GM12878 (cell line): ENCODE data around the gene SLCO4A1. TPM values are rescaled to one million over a fixed set of nuclear protein-coding genes. Genes with fewer than 3 reads are reported as not detected.
A peak's percentile ranks its signal among the peaks of the same experiment; 100 is the strongest.

Experiments used
- BMI1 ChIP-seq: fragments of 450-650 bp; IDR thresholded peaks from 2 replicates; pipeline ENCODE4 v1.6.1; 2016; ENCODE audit warnings: mild to moderate bottlenecking, moderate library complexity, borderline replicate concordance
- ETV6 ChIP-seq, 2 experiments: fragments of 450-650 bp in 1 of 2; IDR thresholded peaks in 1 of 2; conservative IDR thresholded peaks in 1 of 2; 2 replicates each; pipeline ENCODE4 v1.6.1; 2014; ENCODE audit warnings: antibody characterized with exemption in 1 of 2, borderline replicate concordance in 1 of 2, low read depth in 1 of 2, mild to moderate bottlenecking in 1 of 2, moderate library complexity in 1 of 2
- GATAD2B ChIP-seq: fragments of 450-650 bp; conservative IDR thresholded peaks from 2 replicates; pipeline ENCODE4 v1.6.1; 2017; ENCODE audit warnings: low read depth, mild to moderate bottlenecking, moderate library complexity
- NFXL1 ChIP-seq: fragments of 450-650 bp; IDR thresholded peaks from 2 replicates; pipeline ENCODE4 v1.6.1; 2017; ENCODE audit warnings: antibody characterized with exemption, mild to moderate bottlenecking, borderline replicate concordance
- POLR2A ChIP-seq: IDR thresholded peaks from 2 replicates; pipeline ENCODE4 v1.6.1; 2011; ENCODE audit warnings: low read depth, mild to moderate bottlenecking, low read length
- POLR2AphosphoS5 ChIP-seq: IDR thresholded peaks from 2 replicates; pipeline ENCODE4 v1.6.1; 2011; ENCODE audit warnings: mild to moderate bottlenecking, low read length, inconsistent platforms
- RELA ChIP-seq: fragments of 450-650 bp; IDR thresholded peaks from 2 replicates; pipeline ENCODE4 v1.8.0; 2014; ENCODE audit warnings: borderline replicate concordance; ENCODE audit not compliant: partially characterized antibody
- SRF ChIP-seq, 2 experiments: IDR thresholded peaks; 2 replicates each; pipeline ENCODE4 v1.6.1; 2011; ENCODE audit warnings: low read depth in 2 of 2, low read length in 2 of 2, mild to moderate bottlenecking in 1 of 2, moderate library complexity in 1 of 2
- YY1 ChIP-seq: IDR thresholded peaks from 2 replicates; pipeline ENCODE4 v1.6.1; 2011; ENCODE audit warnings: low read depth, mild to moderate bottlenecking, low read length
- ZNF622 ChIP-seq: fragments of 450-650 bp; IDR thresholded peaks from 2 replicates; pipeline ENCODE4 v1.6.1; 2017; ENCODE audit warnings: mild to moderate bottlenecking, inconsistent platforms
- polyA plus RNA-seq, 11 experiments: library from polyadenylated mRNA; depleted of rRNA in 4 of 11; unstranded in 6 of 11; stranded (reverse) in 5 of 11; fragments of >200 nt; fragmentation: Nextera tagmentation in 4 of 11; fragmentation: Illumina TruSeq in 1 of 11; extraction: Ambion mirVana in 4 of 11; extraction: Trizol in 1 of 11; gene quantifications; 1 replicate in 1 of 11; 2 replicates in 10 of 11; pipeline versions ENCODE4 v1.2.1 to v1.2.3, GENCODE V29; 2011 to 2016; ENCODE audit warnings: inconsistent platforms in 2 of 11, missing spikeins in 2 of 11, low read depth in 1 of 11
- total RNA-seq, 4 experiments: library from RNA; depleted of rRNA in 3 of 4; stranded (reverse); fragments of >200 nt in 3 of 4; fragmentation: Illumina TruSeq in 1 of 4; extraction: Trizol in 1 of 4; gene quantifications; 2 replicates each; pipeline versions ENCODE4 v1.2.1 to v1.2.3, GENCODE V29; 2013 to 2021
- TF ChIP-seq, protein P1 (sequence below): IDR thresholded peaks from 2 replicates; pipeline ENCODE4 v1.6.1; 2012; ENCODE audit warnings: low read depth, low read length, improper control_type of control experiment
- TF ChIP-seq, protein P2 (sequence below): IDR thresholded peaks from 2 replicates; pipeline ENCODE4 v1.6.1; 2012; ENCODE audit warnings: low read depth, low read length, improper control_type of control experiment
- TF ChIP-seq, protein P3 (sequence below): fragments of 450-650 bp; IDR thresholded peaks from 2 replicates; pipeline ENCODE4 v1.6.1; 2018; ENCODE audit warnings: mild to moderate bottlenecking, low read depth, moderate library complexity; ENCODE audit not compliant: partially characterized antibody
- TF ChIP-seq, protein P4 (sequence below): fragments of 450-650 bp; IDR thresholded peaks from 2 replicates; pipeline ENCODE4 v1.6.1; 2016; ENCODE audit warnings: mild to moderate bottlenecking, moderate library complexity, borderline replicate concordance
- TF ChIP-seq, protein P5 (sequence below): fragments of 450-650 bp; IDR thresholded peaks from 2 replicates; pipeline ENCODE4 v1.6.1; 2017; ENCODE audit warnings: mild to moderate bottlenecking, low read depth, inconsistent platforms; ENCODE audit not compliant: poor library complexity, severe bottlenecking
- TF ChIP-seq, protein P6 (sequence below): IDR thresholded peaks from 2 replicates; pipeline ENCODE4 v1.6.1; 2011; ENCODE audit warnings: borderline replicate concordance, low read depth, mild to moderate bottlenecking, moderate library complexity, low read length; ENCODE audit not compliant: insufficient read depth, poor library complexity, severe bottlenecking

Gene SLCO4A1
- total and polyA plus RNA-seq, 10 of the 15 experiments (the other 5 are each of a cell fraction or from before 2014, with no cell fraction given), result 2.1 to 30.7 (median 12.0) TPM

DNA sequence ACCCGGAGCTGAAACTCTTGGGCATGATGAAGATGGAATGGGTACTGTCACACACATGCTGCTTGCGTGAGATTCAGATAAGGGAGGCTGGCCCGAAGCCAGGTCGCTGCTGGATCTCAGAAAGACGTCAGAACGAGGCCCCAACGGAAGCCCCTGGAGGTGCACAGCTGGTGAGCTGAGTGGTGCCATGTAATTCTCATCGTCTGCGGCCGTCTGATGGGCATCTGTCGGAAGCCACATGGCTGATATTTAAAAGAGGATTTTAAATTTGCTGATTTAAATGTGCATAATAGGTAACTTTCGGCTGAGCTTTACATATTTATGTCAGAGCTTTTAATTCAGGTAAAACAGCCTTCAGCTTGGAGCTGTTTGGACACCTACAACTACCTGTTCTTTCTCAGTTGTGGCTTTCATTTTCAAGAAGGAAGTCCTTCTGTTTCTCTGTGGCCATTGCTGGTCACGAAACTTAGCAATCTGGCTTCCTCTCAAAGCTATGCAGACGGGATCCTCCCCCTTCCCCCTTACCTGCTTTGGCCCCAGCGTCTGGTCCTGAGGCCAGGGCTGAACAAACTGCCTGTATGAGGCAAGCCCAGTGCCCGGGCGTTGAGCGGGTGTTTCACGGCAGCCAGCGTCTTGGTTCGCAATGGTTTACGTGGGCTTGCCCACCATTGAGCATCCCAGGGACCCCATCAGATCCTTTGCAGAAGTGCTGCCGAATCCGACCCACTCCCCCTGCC, 9.2 kb downstream of the SLCO4A1 start (continued):
- TF ChIP-seq, protein P1, sequence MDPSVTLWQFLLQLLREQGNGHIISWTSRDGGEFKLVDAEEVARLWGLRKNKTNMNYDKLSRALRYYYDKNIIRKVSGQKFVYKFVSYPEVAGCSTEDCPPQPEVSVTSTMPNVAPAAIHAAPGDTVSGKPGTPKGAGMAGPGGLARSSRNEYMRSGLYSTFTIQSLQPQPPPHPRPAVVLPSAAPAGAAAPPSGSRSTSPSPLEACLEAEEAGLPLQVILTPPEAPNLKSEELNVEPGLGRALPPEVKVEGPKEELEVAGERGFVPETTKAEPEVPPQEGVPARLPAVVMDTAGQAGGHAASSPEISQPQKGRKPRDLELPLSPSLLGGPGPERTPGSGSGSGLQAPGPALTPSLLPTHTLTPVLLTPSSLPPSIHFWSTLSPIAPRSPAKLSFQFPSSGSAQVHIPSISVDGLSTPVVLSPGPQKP, result no peak; the same call in 1 of the 2 replicates
- no peak for TF ChIP-seq SRF (IDR thresholded peaks at IDR 0.05; ENCODE audit: low read depth in 2 of 2, low read length in 2 of 2)
- TF ChIP-seq, protein P2, sequence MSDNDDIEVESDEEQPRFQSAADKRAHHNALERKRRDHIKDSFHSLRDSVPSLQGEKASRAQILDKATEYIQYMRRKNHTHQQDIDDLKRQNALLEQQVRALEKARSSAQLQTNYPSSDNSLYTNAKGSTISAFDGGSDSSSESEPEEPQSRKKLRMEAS, result no peak
- TF ChIP-seq POLR2AphosphoS5, result peak; percentile 63; the same call in 1 of the 2 replicates
- peak; percentile 42; the same call in 1 of the 2 replicates for TF ChIP-seq YY1
- TF ChIP-seq, protein P3, sequence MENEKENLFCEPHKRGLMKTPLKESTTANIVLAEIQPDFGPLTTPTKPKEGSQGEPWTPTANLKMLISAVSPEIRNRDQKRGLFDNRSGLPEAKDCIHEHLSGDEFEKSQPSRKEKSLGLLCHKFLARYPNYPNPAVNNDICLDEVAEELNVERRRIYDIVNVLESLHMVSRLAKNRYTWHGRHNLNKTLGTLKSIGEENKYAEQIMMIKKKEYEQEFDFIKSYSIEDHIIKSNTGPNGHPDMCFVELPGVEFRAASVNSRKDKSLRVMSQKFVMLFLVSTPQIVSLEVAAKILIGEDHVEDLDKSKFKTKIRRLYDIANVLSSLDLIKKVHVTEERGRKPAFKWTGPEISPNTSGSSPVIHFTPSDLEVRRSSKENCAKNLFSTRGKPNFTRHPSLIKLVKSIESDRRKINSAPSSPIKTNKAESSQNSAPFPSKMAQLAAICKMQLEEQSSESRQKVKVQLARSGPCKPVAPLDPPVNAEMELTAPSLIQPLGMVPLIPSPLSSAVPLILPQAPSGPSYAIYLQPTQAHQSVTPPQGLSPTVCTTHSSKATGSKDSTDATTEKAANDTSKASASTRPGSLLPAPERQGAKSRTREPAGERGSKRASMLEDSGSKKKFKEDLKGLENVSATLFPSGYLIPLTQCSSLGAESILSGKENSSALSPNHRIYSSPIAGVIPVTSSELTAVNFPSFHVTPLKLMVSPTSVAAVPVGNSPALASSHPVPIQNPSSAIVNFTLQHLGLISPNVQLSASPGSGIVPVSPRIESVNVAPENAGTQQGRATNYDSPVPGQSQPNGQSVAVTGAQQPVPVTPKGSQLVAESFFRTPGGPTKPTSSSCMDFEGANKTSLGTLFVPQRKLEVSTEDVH, result no peak
- TF ChIP-seq, protein P4, sequence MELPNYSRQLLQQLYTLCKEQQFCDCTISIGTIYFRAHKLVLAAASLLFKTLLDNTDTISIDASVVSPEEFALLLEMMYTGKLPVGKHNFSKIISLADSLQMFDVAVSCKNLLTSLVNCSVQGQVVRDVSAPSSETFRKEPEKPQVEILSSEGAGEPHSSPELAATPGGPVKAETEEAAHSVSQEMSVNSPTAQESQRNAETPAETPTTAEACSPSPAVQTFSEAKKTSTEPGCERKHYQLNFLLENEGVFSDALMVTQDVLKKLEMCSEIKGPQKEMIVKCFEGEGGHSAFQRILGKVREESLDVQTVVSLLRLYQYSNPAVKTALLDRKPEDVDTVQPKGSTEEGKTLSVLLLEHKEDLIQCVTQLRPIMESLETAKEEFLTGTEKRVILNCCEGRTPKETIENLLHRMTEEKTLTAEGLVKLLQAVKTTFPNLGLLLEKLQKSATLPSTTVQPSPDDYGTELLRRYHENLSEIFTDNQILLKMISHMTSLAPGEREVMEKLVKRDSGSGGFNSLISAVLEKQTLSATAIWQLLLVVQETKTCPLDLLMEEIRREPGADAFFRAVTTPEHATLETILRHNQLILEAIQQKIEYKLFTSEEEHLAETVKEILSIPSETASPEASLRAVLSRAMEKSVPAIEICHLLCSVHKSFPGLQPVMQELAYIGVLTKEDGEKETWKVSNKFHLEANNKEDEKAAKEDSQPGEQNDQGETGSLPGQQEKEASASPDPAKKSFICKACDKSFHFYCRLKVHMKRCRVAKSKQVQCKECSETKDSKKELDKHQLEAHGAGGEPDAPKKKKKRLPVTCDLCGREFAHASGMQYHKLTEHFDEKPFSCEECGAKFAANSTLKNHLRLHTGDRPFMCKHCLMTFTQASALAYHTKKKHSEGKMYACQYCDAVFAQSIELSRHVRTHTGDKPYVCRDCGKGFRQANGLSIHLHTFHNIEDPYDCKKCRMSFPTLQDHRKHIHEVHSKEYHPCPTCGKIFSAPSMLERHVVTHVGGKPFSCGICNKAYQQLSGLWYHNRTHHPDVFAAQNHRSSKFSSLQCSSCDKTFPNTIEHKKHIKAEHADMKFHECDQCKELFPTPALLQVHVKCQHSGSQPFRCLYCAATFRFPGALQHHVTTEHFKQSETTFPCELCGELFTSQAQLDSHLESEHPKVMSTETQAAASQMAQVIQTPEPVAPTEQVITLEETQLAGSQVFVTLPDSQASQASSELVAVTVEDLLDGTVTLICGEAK, result no peak
- TF ChIP-seq POLR2A, result no peak
- TF ChIP-seq GATAD2B, result 0 out of 2 replicates have a peak, but pooled peaks have one; percentile 18
- TF ChIP-seq, protein P5, sequence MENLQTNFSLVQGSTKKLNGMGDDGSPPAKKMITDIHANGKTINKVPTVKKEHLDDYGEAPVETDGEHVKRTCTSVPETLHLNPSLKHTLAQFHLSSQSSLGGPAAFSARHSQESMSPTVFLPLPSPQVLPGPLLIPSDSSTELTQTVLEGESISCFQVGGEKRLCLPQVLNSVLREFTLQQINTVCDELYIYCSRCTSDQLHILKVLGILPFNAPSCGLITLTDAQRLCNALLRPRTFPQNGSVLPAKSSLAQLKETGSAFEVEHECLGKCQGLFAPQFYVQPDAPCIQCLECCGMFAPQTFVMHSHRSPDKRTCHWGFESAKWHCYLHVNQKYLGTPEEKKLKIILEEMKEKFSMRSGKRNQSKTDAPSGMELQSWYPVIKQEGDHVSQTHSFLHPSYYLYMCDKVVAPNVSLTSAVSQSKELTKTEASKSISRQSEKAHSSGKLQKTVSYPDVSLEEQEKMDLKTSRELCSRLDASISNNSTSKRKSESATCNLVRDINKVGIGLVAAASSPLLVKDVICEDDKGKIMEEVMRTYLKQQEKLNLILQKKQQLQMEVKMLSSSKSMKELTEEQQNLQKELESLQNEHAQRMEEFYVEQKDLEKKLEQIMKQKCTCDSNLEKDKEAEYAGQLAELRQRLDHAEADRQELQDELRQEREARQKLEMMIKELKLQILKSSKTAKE, result peak; percentile 76
- TF ChIP-seq ETV6 (conservative IDR thresholded peaks at IDR 0.05 in 1 of 2, IDR thresholded peaks at IDR 0.05 in 1 of 2; ENCODE audit: borderline replicate concordance in 1 of 2, low read depth in 1 of 2), result no peak; a peak in 2 of 4 replicates
- no peak for TF ChIP-seq RELA
- no peak for TF ChIP-seq BMI1
- TF ChIP-seq ZNF622, result no peak
- TF ChIP-seq, protein P6, sequence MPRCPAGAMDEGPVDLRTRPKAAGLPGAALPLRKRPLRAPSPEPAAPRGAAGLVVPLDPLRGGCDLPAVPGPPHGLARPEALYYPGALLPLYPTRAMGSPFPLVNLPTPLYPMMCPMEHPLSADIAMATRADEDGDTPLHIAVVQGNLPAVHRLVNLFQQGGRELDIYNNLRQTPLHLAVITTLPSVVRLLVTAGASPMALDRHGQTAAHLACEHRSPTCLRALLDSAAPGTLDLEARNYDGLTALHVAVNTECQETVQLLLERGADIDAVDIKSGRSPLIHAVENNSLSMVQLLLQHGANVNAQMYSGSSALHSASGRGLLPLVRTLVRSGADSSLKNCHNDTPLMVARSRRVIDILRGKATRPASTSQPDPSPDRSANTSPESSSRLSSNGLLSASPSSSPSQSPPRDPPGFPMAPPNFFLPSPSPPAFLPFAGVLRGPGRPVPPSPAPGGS, result no peak
- no peak for TF ChIP-seq NFXL1
